AG09309 (cell line): Measurements from ENCODE around the gene NARS2.

Experiments
- DNase-seq: peaks from one replicate; pipeline ENCODE4 v3.0.0-alpha.2; 2010; ENCODE audit warnings: low read depth
- H3K4me3 ChIP-seq: 2 replicates; pipeline ENCODE4 v1.5.1; 2011; ENCODE audit warnings: mild to moderate bottlenecking, low read depth, low read length, moderate library complexity; ENCODE audit not compliant: control insufficient read depth
- TF ChIP-seq, protein P1 (sequence below): IDR thresholded peaks from 2 replicates; pipeline ENCODE4 v1.5.1; 2011; ENCODE audit warnings: mild to moderate bottlenecking, low read depth, low read length, inconsistent platforms; ENCODE audit not compliant: insufficient read depth, control insufficient read depth; ENCODE audit errors: missing control alignments

Gene NARS2

DNA sequence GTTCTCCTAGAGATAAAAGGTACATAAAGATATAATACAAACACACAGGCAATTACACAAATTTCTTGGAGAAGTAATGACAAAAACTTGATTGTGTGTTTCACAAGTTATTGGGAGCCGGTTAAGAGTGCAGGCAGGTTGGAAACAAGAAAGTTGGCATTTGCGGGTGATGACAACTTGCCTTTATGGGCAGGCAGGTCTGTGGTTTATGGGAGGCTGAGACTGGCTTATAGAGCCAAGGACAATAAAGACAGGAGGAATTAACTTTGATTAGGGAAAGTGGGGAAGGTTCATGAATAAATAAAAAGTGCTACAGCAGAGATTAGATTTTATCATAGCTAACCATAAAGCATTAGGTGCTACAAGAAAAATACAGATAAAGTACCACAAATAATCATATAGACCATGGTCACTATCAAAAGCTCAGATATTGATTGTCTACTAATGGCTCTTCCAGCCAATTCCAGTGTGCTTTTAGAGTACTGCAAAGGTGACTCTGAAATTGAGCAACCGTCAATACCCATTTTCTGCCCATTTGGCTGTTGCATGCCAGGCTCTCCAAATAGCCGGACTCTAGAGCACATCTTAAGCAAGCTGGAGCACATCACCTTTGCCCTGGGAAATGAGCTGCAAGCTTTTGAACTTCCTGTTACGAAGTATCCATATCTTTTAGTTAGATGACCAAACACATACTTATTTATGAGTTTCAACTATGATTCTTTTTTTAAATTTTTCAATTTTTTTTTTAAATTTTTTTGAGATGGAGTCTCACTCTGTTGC is 123.1 kb downstream of the NARS2 start:
- no peak for DNase-seq

DNA sequence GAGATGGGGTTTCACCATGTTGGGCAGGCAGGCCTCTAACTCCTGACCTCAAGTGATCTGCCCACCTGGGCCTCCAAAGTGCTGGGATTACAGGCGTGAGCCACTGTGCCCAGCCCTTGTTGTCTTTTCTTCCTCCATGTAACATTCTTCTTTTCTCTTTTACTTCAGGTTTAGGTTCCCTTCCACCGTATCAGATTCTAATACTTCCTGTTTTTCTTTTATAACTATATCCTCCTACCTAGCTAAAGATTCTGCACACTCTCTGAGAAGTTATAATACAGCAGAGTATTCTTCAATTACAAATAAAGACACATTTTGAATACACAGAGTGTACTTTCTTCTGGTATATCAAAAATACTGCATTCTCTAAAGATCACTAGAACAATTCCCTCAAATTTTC is 123.8 kb downstream of the NARS2 start:
- TF ChIP-seq, protein P1, sequence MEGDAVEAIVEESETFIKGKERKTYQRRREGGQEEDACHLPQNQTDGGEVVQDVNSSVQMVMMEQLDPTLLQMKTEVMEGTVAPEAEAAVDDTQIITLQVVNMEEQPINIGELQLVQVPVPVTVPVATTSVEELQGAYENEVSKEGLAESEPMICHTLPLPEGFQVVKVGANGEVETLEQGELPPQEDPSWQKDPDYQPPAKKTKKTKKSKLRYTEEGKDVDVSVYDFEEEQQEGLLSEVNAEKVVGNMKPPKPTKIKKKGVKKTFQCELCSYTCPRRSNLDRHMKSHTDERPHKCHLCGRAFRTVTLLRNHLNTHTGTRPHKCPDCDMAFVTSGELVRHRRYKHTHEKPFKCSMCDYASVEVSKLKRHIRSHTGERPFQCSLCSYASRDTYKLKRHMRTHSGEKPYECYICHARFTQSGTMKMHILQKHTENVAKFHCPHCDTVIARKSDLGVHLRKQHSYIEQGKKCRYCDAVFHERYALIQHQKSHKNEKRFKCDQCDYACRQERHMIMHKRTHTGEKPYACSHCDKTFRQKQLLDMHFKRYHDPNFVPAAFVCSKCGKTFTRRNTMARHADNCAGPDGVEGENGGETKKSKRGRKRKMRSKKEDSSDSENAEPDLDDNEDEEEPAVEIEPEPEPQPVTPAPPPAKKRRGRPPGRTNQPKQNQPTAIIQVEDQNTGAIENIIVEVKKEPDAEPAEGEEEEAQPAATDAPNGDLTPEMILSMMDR = no peak
- H3K4me3 ChIP-seq = no peak overlapping the region
- no peak for DNase-seq

More for the DNA sequence above, 123.1 kb downstream of the NARS2 start:
- TF ChIP-seq, protein P1 = no peak
- no peak overlapping the region for H3K4me3 ChIP-seq

GRCh38 chr11:78449866-78450265 is 124.8 kb downstream of the NARS2 start:
- H3K4me3 ChIP-seq = no peak overlapping the region
- TF ChIP-seq, protein P1 = no peak
- no peak for DNase-seq

DNA sequence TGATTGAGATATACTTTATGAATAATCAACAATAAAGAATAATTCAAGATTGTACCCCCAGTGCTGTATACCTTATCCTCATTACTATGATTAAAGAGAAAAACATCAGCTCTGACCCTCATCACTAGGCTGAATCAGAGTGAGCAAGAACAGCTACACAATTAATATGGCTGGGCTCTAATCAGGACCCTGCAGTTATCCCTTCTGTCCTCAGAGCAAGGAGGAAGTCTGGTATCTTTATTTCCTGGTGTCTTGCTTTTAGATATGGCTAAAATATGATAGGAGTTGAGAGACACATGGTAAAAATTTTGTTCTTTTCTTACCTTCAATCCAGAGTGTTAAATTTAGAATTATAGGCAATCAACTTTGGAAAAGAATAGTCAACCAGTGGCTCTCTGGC is 128.5 kb downstream of the NARS2 start:
- TF ChIP-seq, protein P1 = no peak
- no peak for DNase-seq
- H3K4me3 ChIP-seq = no peak overlapping the region

- DNase-seq = no peak
Measured at GRCh38 chr11:78444726-78445125, 129.9 kb downstream of the NARS2 start.

GRCh38 chr11:78441956-78442355 is 132.7 kb downstream of the NARS2 start:
- TF ChIP-seq, protein P1 = no peak
- no peak overlapping the region for H3K4me3 ChIP-seq
- no peak for DNase-seq

More at GRCh38 chr11:78444726-78445125, 129.9 kb downstream of the NARS2 start:
- TF ChIP-seq, protein P1 = no peak
- H3K4me3 ChIP-seq = no peak overlapping the region
